Natural killer cell (primary cell): Measurements from ENCODE around the gene NDEL1. TPM values are rescaled to one million over a fixed set of nuclear protein-coding genes. Genes with fewer than 3 reads are reported as not detected.

Experiments used
- ATAC-seq, 3 donors: fragments of 150-1000 bp in 2 of 3; fragments of 200-7000 bp in 1 of 3; cut with Tn5 transposase; 1 replicate in 1 of 3; 2 replicates in 2 of 3; pipeline ENCODE4 v1.10.0; 2021; ENCODE audit warnings: mild to moderate bottlenecking in 2 of 3, moderate library complexity in 2 of 3
- DNase-seq, 2 donors: peaks; one replicate each; pipeline versions ENCODE4 v3.0.0 to v3.0.0-alpha.2; 2013 to 2021; ENCODE audit warnings: mixed read lengths in 1 of 2
- H3K27ac ChIP-seq: one replicate; pipeline ENCODE4 v1.5.1; 2013; ENCODE audit warnings: mild to moderate bottlenecking, low read length
- H3K27me3 ChIP-seq: one replicate; pipeline ENCODE4 v1.6.1; 2013; ENCODE audit warnings: low read length; ENCODE audit not compliant: control insufficient read depth, insufficient read depth
- H3K36me3 ChIP-seq: one replicate; pipeline ENCODE4 v1.6.1; 2013; ENCODE audit warnings: low read length; ENCODE audit not compliant: control insufficient read depth, insufficient read depth
- H3K4me1 ChIP-seq: one replicate; pipeline ENCODE4 v1.6.1; 2013; ENCODE audit warnings: low read length; ENCODE audit not compliant: control insufficient read depth, insufficient read depth
- H3K4me3 ChIP-seq: one replicate; pipeline ENCODE4 v1.5.1; 2013; ENCODE audit warnings: low read length
- H3K9me3 ChIP-seq: one replicate; pipeline ENCODE4 v1.6.1; 2013; ENCODE audit warnings: low read length; ENCODE audit not compliant: control insufficient read depth, insufficient read depth
- H3K27ac Mint-ChIP-seq, 2 donors: one replicate each; pipeline ENCODE4 v1.8.0; 2022; ENCODE audit warnings: mild to moderate bottlenecking in 2 of 2, mixed read lengths in 2 of 2, moderate library complexity in 1 of 2
- H3K27me3 Mint-ChIP-seq, 2 donors: one replicate each; pipeline ENCODE4 v1.8.0; 2022; ENCODE audit warnings: low read depth in 2 of 2, mixed read lengths in 2 of 2
- H3K36me3 Mint-ChIP-seq: one replicate; pipeline ENCODE4 v1.8.0; 2022; ENCODE audit warnings: mixed read lengths
- H3K4me1 Mint-ChIP-seq, 2 donors: one replicate each; pipeline ENCODE4 v1.8.0; 2022; ENCODE audit warnings: mixed read lengths in 2 of 2
- H3K4me3 Mint-ChIP-seq: one replicate; pipeline ENCODE4 v1.8.0; 2022; ENCODE audit warnings: mild to moderate bottlenecking, moderate library complexity, mixed read lengths
- H3K9me3 Mint-ChIP-seq, 2 donors: one replicate each; pipeline ENCODE4 v1.8.0; 2022; ENCODE audit warnings: mixed read lengths in 2 of 2
- CTCF ChIP-seq: fragments of 200-600 bp; IDR thresholded peaks from one replicate; pipeline ENCODE4 v1.8.0; 2022; ENCODE audit warnings: antibody characterized with exemption
- WGBS: methylation state at CpG from one replicate; pipeline ENCODE4 v1.1.7; 2013; ENCODE audit warnings: missing lambda C conversion rate; ENCODE audit not compliant: insufficient coverage; 5-methylcytosine and 5-hydroxymethylcytosine counted together
- intact Hi-C: fragments of 100-400 bp; cut with micrococcal nuclease; formaldehyde crosslinking; loops from one replicate; pipeline ENCODE4 v1.14.2; 2022
- total RNA-seq, 4 donors: library from RNA; stranded (reverse); fragments of 120-200 nt in 1 of 4; gene quantifications; one replicate each; pipeline versions ENCODE4 v1.2.3 to v1.2.4, GENCODE V29; 2013 to 2022

NDEL1 gene
- total RNA-seq, 3 donors from 2014 or later (not counting 1 experiment from before 2014, with no cell fraction given) = 174 to 219 (median 193) TPM

GRCh38 chr17:8489841-8490240, 54.2 kb downstream of the NDEL1 start:
- Histone ChIP-seq H3K4me1 (no peaks in the 10 kb centered on the region), H3K4me3 (no peak overlapping the region), H3K36me3 (no peaks in the 10 kb centered on the region), H3K27me3 (no peaks in the 10 kb centered on the region), H3K27ac (no peak overlapping the region), H3K9me3 (no peaks in the 10 kb centered on the region)
- ATAC-seq (no peak), DNase-seq (no peak)
- H3K9me3 Mint-ChIP-seq = no peaks in the 10 kb centered on the region
- H3K4me1 Mint-ChIP-seq = peaks cover 4 to 5% of the 10 kb centered on the region in 2 donors
- intact Hi-C loops = no loop called here
- H3K36me3 Mint-ChIP-seq = peaks cover 1% of the 10 kb centered on the region
- H3K27ac Mint-ChIP-seq = no peak overlapping the region
- no peak for TF ChIP-seq CTCF
- no peak overlapping the region for H3K4me3 Mint-ChIP-seq
- no peaks in the 10 kb centered on the region for H3K27me3 Mint-ChIP-seq
- 85% methylated on average over 2 of the region's 3 CpGs for WGBS

GRCh38 chr17:8490256-8491023, 54.8 kb downstream of the NDEL1 start:
- Mint-ChIP-seq H3K36me3 (no peaks in the 10 kb centered on the region), H3K4me3 (no peak overlapping the region), H3K4me1 (peaks cover 4 to 5% of the 10 kb centered on the region in 2 donors), H3K9me3 (no peaks in the 10 kb centered on the region), H3K27ac (no peak overlapping the region), H3K27me3 (no peaks in the 10 kb centered on the region)
- intact Hi-C loops = no loop called here
- H3K36me3 ChIP-seq = no peaks in the 10 kb centered on the region
- no peaks in the 10 kb centered on the region for H3K4me1 ChIP-seq
- no peak for ATAC-seq
- H3K27ac ChIP-seq = no peak overlapping the region
- H3K27me3 ChIP-seq = no peaks in the 10 kb centered on the region
- WGBS = 95% methylated on average over 17 of the region's 17 CpGs
- no peaks in the 10 kb centered on the region for H3K9me3 ChIP-seq
- no peak for TF ChIP-seq CTCF
- no peak for DNase-seq
- no peak overlapping the region for H3K4me3 ChIP-seq

- WGBS = 96% methylated on average over 17 of the region's 17 CpGs
These were observed 56.4 kb downstream of the NDEL1 start for GRCh38 chr17:8492121-8492520.

More at GRCh38 chr17:8492121-8492520, 56.4 kb downstream of the NDEL1 start:
- Mint-ChIP-seq H3K36me3 (no peaks in the 10 kb centered on the region), H3K4me3 (no peak overlapping the region), H3K27me3 (no peaks in the 10 kb centered on the region), H3K4me1 (peaks cover 4 to 5% of the 10 kb centered on the region in 2 donors), H3K9me3 (no peaks in the 10 kb centered on the region), H3K27ac (no peak overlapping the region)
- Histone ChIP-seq H3K36me3 (no peaks in the 10 kb centered on the region), H3K27me3 (no peaks in the 10 kb centered on the region), H3K4me1 (no peaks in the 10 kb centered on the region), H3K27ac (no peak overlapping the region), H3K9me3 (no peaks in the 10 kb centered on the region), H3K4me3 (no peak overlapping the region)
- TF ChIP-seq CTCF = no peak
- intact Hi-C loops = no loop called here
- DNase-seq (no peak), ATAC-seq (no peak)
